ENCODE measurements around the gene SWSAP1. TPM values are rescaled to one million over a fixed set of nuclear protein-coding genes. Genes with fewer than 3 reads are reported as not detected.
"Not testable (repeated sequence)": the region's sequence is repeated elsewhere in the genome, so short reads cannot be mapped to it uniquely, and the experiment has no call there.

Gene SWSAP1
- total RNA-seq, 1 donor from 2014 or later: 3.6 TPM

GRCh38 chr19:11347546-11348039 lies 26.9 kb upstream of the SWSAP1 start:
- no peak for DNase-seq
- peaks cover 31% of the 10 kb centered on the region for H3K4me1 ChIP-seq

DNA sequence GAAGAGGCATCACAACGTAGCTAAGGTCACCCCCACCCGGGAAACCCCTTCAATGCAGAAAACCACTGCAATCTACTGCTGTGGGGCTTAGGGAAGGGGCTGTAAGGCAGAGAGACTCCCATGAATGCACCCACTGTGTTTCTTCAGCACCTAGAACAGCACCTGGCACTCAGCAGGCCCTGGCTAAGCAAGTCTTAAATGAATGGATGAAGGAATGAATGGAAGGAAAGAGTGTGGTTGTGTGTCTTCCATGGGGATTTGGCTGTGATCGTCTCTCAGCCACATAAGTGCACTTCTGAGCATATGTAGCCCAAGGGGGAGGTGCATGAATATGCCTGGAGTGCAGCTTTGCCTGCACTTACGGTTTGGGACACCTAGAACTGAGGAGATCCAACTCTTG lies 25.3 kb upstream of the SWSAP1 start:
- DNase-seq: no peak
- H3K4me1 ChIP-seq: peaks cover 22% of the 10 kb centered on the region
- H3K9me3 ChIP-seq: peaks cover 3% of the 10 kb centered on the region
- intact Hi-C loops (cut with DNase I): no loop called here
- H3K36me3 ChIP-seq: no peaks in the 10 kb centered on the region
- H3K27ac ChIP-seq: no peak overlapping the region
- ATAC-seq: no peak
- H3K4me3 ChIP-seq: no peak overlapping the region
- TF ChIP-seq, protein P1, sequence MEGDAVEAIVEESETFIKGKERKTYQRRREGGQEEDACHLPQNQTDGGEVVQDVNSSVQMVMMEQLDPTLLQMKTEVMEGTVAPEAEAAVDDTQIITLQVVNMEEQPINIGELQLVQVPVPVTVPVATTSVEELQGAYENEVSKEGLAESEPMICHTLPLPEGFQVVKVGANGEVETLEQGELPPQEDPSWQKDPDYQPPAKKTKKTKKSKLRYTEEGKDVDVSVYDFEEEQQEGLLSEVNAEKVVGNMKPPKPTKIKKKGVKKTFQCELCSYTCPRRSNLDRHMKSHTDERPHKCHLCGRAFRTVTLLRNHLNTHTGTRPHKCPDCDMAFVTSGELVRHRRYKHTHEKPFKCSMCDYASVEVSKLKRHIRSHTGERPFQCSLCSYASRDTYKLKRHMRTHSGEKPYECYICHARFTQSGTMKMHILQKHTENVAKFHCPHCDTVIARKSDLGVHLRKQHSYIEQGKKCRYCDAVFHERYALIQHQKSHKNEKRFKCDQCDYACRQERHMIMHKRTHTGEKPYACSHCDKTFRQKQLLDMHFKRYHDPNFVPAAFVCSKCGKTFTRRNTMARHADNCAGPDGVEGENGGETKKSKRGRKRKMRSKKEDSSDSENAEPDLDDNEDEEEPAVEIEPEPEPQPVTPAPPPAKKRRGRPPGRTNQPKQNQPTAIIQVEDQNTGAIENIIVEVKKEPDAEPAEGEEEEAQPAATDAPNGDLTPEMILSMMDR (IDR thresholded peaks at IDR 0.05): no peak
- no peaks in the 10 kb centered on the region for H3K27me3 ChIP-seq (ENCODE audit: low read depth)

More at GRCh38 chr19:11347546-11348039, 26.9 kb upstream of the SWSAP1 start:
- intact Hi-C loops (cut with DNase I): no loop called here
- Histone ChIP-seq H3K9me3 (peaks cover 3% of the 10 kb centered on the region), H3K27ac (no peak overlapping the region), H3K4me3 (no peak overlapping the region), H3K36me3 (peaks cover 4% of the 10 kb centered on the region), H3K27me3 (ENCODE audit: low read depth) (no peaks in the 10 kb centered on the region)
- TF ChIP-seq, protein P1 (IDR thresholded peaks at IDR 0.05): no peak
- no peak for ATAC-seq

DNA sequence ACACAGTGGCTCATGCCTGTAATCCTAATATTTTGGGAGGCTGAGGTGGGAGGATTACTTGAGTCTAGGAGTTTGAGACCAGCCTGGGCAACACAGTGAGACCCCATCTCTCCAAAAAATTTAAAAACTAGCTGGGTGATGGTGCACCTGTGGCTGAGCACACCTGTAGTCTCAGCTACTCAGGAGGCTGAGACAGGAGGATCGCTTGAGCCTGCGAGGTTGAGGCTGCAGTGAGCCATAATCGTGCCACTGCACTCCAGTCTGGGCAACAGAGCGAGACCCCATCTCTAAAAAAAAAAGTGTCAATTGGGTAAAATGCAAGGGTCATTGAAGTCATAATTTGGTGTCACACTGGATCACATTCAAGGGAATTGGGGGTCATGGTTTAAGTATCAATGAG lies 20.4 kb upstream of the SWSAP1 start:
- H3K36me3 ChIP-seq; H3K4me3 ChIP-seq; H3K27me3 ChIP-seq (ENCODE audit: low read depth); DNase-seq; H3K4me1 ChIP-seq; ATAC-seq; intact Hi-C loops (cut with DNase I); H3K9me3 ChIP-seq; H3K27ac ChIP-seq: not testable (repeated sequence)

GRCh38 chr19:11355160-11356073 lies 19.0 kb upstream of the SWSAP1 start, which contains the start of gene PLPPR2:
PLPPR2 (plus strand) TSS chr19:11355432; CDS start chr19:11357674, 2,242 bp downstream.
- Histone ChIP-seq H3K4me1 (peaks cover 9% of the 10 kb centered on the region), H3K27me3 (ENCODE audit: low read depth) (no peaks in the 10 kb centered on the region), H3K9me3 (no peaks in the 10 kb centered on the region), H3K27ac (peak within 1 kb of the TSS; percentile 41), H3K4me3 (peak within 1 kb of the TSS; percentile 60), H3K36me3 (peaks cover 8% of the 10 kb centered on the region)
- ATAC-seq: peak; percentile 94 to 95
- DNase-seq: peak; percentile 96
- TF ChIP-seq, protein P1 (IDR thresholded peaks at IDR 0.05): no peak
- intact Hi-C loops (cut with DNase I): no loop called here

DNA sequence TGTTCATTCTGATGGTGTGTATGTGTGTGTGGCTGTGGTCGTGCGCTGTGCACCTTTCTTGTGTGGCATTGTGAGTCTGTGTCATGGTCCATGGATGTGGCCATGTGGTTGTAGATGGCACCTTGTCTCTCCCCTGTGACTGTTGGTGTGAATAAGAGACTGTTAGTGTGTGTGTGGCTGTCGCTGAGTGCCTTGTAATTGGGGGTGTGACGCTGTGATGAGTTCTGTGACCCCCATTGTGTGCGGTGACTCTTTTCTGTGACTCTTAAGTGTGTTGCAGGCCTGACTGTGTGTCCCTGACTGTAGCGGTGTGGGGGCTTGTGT lies 18.4 kb upstream of the SWSAP1 start:
- DNase-seq (no peak), ATAC-seq (no peak)
- intact Hi-C loops (cut with DNase I): no loop called here
- H3K27ac ChIP-seq: no peak overlapping the region
- peak overlapping the region; percentile 60 for H3K4me3 ChIP-seq
- no peaks in the 10 kb centered on the region for H3K27me3 ChIP-seq (ENCODE audit: low read depth)
- peaks cover 9% of the 10 kb centered on the region for H3K4me1 ChIP-seq
- peaks cover 8% of the 10 kb centered on the region for H3K36me3 ChIP-seq
- TF ChIP-seq, protein P1 (IDR thresholded peaks at IDR 0.05): no peak
- H3K9me3 ChIP-seq: no peaks in the 10 kb centered on the region
